Astrocyte of the hippocampus (primary cell): ENCODE results near the gene AIF1L.
A peak's percentile ranks its signal among the peaks of the same experiment; 100 is the strongest.
"Not testable (repeated sequence)": the region's sequence is repeated elsewhere in the genome, so short reads cannot be mapped to it uniquely, and the experiment has no call there.

Experiments
- DNase-seq: peaks from one replicate; pipeline ENCODE4 v3.0.0; 2011; ENCODE audit warnings: low read depth, low spot score

Gene AIF1L

GRCh38 chr9:131098391-131099101 is 2.2 kb downstream of the AIF1L start:
- DNase-seq, result no peak

GRCh38 chr9:131099102-131099606 is 2.8 kb downstream of the AIF1L start:
- no peak for DNase-seq

DNA sequence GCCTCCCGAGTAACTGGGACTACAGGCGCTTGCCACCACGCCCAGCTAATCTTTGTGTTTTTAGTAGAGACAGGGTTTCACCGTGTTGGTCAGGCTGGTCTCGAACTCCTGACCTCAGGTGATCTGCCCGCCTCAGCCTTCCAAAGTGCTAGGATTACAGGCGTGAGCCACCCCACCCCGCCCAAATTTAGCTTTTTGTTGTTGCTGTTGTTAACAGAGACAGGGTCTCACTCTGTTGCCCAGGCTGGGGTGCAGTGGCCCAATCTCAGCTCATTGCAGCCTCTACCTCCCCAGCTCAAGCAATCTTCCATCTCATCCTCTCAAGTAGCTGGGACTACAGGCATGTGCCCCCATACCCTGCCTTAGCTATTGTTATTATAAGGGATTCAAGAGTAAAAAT is 3.5 kb downstream of the AIF1L start:
- not testable (repeated sequence) for DNase-seq

- peak; percentile 55 for DNase-seq
Measured at GRCh38 chr9:131100445-131100844, 4.1 kb downstream of the AIF1L start.

GRCh38 chr9:131101207-131101964 is 5.1 kb downstream of the AIF1L start:
- DNase-seq, result no peak

DNA sequence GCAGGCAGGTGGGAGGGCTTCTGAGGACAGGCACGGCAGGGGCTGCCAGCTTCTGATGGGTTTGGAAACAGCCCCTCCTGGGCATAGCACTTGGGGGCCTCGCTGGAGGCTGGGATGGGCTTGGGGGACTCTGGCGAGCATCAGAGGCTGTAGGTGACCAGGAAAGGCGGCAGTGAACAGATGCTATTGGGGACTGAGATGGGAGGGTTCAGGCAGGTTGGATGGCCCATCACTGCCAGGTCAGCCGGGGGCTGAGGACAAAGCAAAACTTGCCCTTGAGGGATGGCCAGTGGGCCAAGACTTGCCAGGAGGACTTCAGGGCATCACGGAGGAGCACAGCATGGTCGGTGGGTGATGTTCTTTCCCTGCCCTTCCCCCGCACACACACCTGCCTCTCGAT is 6.7 kb downstream of the AIF1L start:
- DNase-seq, result no peak

GRCh38 chr9:131103535-131103934 is 7.2 kb downstream of the AIF1L start:
- no peak for DNase-seq

DNA sequence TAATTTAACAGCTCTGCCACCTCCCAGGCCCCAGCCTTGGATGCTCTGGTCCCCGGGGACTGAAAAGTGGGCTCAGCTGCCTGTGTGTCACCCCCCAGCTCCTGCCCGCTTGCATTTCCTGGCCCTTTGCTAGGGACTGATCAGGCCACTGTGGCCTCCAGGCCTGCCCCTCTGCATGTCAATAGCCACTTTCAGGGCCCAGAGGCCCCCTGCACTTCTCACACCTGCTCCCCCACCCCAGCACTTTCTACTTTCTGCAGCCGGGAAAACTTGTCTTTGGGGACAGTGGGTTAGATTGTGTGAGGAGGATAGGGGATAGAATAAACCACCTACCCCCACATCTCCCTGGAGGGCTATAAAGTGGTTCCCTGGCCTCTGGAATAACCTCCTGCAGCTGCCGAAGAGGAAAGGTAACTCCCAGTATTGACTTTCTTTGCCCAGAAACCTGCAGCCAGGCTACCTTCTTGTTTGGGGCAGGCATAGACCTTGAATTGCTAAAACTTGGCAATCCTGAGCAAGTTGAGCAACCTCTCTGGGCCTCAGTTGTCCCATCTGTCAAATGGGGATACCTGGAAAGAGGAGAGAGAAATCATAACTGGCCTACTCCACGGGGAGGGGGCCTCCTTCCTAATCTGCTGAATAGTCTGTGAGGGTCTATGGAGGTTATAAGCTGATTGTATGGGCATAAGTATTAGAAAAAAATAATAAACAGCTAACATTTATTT is 7.8 kb downstream of the AIF1L start:
- no peak for DNase-seq

GRCh38 chr9:131105952-131106351 is 9.6 kb downstream of the AIF1L start:
- DNase-seq, result no peak

GRCh38 chr9:131107760-131108159 is 11.4 kb downstream of the AIF1L start:
- DNase-seq, result no peak

DNA sequence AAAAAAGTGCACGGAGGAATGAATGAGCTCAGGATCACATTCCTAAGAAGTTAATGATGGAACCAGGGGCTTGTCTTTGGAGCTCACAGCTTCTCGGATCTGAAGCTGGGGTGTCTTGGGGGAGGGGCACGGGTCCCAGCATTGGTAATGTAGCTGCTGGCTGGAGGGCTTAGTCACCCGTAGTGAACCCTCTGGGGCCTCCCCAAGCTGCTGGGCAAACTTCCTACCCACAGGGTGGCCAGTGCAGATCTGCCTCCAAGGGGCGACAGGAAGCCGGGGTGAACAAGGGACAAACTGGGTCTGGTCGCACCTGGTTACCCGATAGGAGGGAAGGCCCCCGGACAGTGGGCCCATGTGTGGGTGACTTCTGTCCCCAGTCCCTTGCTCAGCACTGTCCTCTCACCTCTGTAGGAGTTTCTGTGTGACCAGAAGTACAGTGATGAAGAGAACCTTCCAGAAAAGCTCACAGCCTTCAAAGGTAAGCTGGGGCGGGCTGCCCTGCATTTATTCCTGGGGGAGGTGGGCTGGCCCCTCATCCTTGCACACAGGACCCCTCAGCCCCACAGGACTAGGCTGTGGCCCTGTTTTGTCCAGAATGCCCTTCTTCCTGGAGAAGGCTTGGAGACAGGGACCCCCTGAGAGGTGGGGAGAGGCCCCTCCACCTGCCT is 15.0 kb downstream of the AIF1L start:
- peak; percentile 42 for DNase-seq

GRCh38 chr9:131111854-131112311 is 15.6 kb downstream of the AIF1L start:
- peak; percentile 61 for DNase-seq

DNA sequence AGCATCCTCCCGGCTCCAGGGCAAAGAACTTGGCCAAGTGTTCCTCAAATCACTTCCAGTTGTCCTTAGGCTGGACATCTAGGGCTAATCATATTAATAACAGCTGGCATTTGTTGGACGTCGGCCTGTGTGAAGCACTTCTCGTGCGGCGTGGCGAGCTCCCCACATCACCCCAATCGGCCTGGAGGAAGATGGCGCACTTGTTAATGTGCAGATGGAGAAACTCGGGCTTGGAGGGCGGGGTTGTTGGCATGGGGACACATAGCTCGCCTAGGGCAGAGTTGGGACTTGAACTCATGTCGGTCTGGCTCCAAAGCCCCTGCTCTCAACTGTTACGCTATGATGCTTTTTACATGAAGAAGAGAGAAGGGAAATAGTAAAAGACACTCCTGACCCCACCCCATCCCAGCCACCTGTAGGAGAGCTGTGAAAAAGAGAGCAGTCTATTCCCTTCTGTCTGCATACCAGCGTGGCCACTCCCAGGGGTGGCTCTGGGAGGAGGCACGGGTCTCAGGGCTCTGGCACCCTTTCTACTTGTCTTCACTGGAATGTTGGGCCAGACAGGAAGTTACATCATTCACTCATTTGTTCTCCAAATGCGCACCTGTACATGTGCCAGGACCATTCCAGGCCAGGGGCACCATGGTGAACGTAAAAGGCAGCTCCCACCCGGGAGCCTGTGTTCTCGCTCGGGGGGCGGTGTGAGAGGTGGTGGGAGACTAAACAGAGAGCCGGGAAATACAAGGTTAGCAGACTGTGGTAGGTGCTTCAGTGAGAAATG is 16.2 kb downstream of the AIF1L start:
- no peak for DNase-seq

GRCh38 chr9:131113655-131114054 is 17.3 kb downstream of the AIF1L start:
- DNase-seq, result no peak

DNA sequence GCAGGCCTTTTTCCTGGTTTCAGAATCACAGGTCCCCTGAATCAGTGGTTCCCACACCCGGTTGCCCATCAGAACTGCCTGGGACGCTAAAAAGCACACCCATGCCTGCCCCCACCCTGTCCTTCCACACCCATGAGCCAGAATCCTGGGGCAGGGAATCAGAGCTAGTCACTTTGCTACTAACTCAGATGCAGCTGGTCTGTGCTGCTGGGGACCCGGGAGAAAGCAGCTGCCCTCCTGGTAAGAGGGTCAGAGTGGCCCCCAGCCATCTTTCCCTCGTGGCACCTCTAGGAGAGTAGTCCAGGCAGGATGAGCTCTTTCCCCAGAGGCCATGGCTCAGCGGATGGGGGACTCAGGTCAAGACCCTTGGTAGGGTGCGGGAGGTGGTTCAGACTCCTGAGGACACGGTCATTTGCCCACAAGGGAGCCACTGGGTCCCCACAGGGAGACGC is 17.8 kb downstream of the AIF1L start:
- no peak for DNase-seq

- not testable (repeated sequence) for DNase-seq
Measured at GRCh38 chr9:131115360-131115742, 19.0 kb downstream of the AIF1L start.

DNA sequence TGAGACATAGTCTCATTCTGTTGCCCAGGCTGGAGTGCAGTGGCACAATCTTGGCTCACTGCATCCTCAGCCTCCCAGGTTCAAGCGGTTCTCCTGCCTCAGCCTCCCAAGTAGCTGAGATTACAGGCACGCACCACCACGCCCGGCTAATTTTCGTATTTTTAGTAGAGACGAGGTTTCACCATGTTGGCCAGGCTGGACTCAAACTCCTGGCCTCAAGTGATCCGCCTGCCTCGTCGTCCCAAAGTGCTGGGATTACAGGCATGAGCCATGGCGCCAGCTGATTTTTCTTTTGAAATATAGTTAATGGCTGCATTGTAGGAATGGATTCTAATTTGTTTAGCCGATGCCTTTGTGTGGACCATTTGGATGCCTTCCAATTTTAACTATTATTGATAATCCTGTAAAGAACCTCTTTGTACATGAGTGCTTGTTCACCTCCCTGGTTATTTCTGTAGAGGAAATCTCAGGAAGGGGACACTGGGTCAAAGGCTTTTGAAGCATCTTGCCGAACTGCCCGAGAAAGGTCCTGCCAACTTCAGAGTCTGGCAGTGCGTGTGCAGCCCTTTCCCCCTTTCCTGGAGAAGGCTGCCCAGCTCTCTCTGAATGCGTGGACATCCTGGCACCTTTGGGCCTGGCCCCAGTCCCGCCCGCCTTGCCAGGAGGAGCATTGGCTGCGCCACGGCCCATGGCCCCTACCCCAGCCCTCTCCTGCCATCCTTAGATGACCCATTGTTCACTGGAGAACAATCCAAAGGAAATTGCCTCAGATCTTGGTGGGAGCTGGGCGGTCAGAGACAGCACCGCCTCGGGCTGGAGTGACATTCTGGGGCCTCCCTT is 20.2 kb downstream of the AIF1L start:
- DNase-seq, result no peak

- DNase-seq, result no peak
Measured at GRCh38 chr9:131117121-131117761, 20.9 kb downstream of the AIF1L start.

DNA sequence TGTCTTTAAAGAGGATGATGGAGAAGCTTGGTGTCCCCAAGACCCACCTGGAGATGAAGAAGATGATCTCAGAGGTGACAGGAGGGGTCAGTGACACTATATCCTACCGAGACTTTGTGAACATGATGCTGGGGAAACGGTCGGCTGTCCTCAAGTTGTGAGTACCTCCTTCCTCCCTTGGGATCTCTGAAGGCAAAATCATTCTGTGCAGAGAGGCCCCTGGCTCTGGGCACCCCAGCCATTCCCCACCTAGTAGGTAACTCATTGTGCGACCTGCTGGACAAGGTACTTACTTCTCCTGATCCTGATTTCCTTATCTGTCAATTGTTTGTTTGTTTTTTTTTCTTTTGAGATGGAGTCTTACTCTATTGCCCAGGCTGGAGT is 21.4 kb downstream of the AIF1L start:
- no peak for DNase-seq
